Endodermal cell (in vitro differentiated cells): ENCODE measurements around the gene BNIP3. TPM values are rescaled to one million over a fixed set of nuclear protein-coding genes. Genes with fewer than 3 reads are reported as not detected.
A peak's percentile ranks its signal among the peaks of the same experiment; 100 is the strongest.

ENCODE experiments used
- DNase-seq: peaks from one replicate; pipeline ENCODE4 v3.0.0-alpha.2; 2017
- H3K27ac ChIP-seq: 2 replicates; pipeline ENCODE4 v1.5.1; 2013; ENCODE audit warnings: mild to moderate bottlenecking, low read depth, low read length, moderate library complexity
- H3K27me3 ChIP-seq: 2 replicates; pipeline ENCODE4 v1.6.1; 2013; ENCODE audit warnings: mild to moderate bottlenecking, low read length, moderate library complexity; ENCODE audit not compliant: insufficient read depth, control insufficient read depth, poor library complexity, severe bottlenecking
- H3K36me3 ChIP-seq: 2 replicates; pipeline ENCODE4 v1.7.0; 2013; ENCODE audit warnings: mild to moderate bottlenecking, low read length, moderate library complexity; ENCODE audit not compliant: control insufficient read depth, insufficient read depth
- H3K4me1 ChIP-seq: one replicate; pipeline ENCODE4 v1.7.0; 2013; ENCODE audit warnings: low read length; ENCODE audit not compliant: control insufficient read depth, insufficient read depth
- H3K4me3 ChIP-seq: 2 replicates; pipeline ENCODE4 v1.5.1; 2013; ENCODE audit warnings: mild to moderate bottlenecking, low read length, moderate library complexity
- H3K9ac ChIP-seq: 2 replicates; pipeline ENCODE4 v1.6.1; 2013; ENCODE audit warnings: mild to moderate bottlenecking, low read length, moderate library complexity; ENCODE audit not compliant: poor library complexity, severe bottlenecking; ENCODE audit errors: extremely low read depth
- H3K9me3 ChIP-seq: 2 replicates; pipeline ENCODE4 v1.6.1; 2013; ENCODE audit warnings: mild to moderate bottlenecking, low read length, moderate library complexity; ENCODE audit not compliant: control insufficient read depth
- H3K27ac Mint-ChIP-seq: 2 replicates; pipeline ENCODE4 v1.8.0; 2020; ENCODE audit warnings: mixed read lengths
- H3K27me3 Mint-ChIP-seq: 2 replicates; pipeline ENCODE4 v1.8.0; 2021; ENCODE audit warnings: mild to moderate bottlenecking, mixed read lengths; ENCODE audit not compliant: insufficient read depth
- H3K36me3 Mint-ChIP-seq: 2 replicates; pipeline ENCODE4 v1.8.0; 2020; ENCODE audit warnings: low read depth, mixed read lengths
- H3K4me1 Mint-ChIP-seq: 2 replicates; pipeline ENCODE4 v1.8.0; 2020; ENCODE audit warnings: mixed read lengths
- H3K4me3 Mint-ChIP-seq: 2 replicates; pipeline ENCODE4 v1.8.0; 2020; ENCODE audit warnings: mild to moderate bottlenecking, moderate library complexity, mixed read lengths
- H3K9me3 Mint-ChIP-seq: 2 replicates; pipeline ENCODE4 v1.8.0; 2020; ENCODE audit warnings: mild to moderate bottlenecking, mixed read lengths
- WGBS, 2 experiments: methylation state at CpG; one replicate each; pipeline versions ENCODE4 v1.1.5 to v1.1.7; 2013; ENCODE audit warnings: missing lambda C conversion rate in 2 of 2, mixed read lengths in 1 of 2; ENCODE audit not compliant: insufficient coverage in 1 of 2, insufficient read length in 1 of 2; 5-methylcytosine and 5-hydroxymethylcytosine counted together
- total RNA-seq, 2 donors: library from RNA; stranded (reverse); fragmentation: NEBNext Ultra II Directional in 1 of 2; extraction: Animal tissue kit (Norgen Biotek cat#: 25700) in 1 of 2; gene quantifications; 2 replicates in 1 of 2; 3 replicates in 1 of 2; pipeline ENCODE4 v1.2.1, GENCODE V29; 2021
- TF ChIP-seq, protein P1 (sequence below): fragments of 200-600 bp; sonication (generic); conservative IDR thresholded peaks from 2 replicates; pipeline ENCODE4 v1.5.0; 2021; ENCODE audit warnings: antibody characterized with exemption, mild to moderate bottlenecking

The BNIP3 gene
- total RNA-seq, 2 donors from 2014 or later, result 93.5 to 108 TPM

DNA sequence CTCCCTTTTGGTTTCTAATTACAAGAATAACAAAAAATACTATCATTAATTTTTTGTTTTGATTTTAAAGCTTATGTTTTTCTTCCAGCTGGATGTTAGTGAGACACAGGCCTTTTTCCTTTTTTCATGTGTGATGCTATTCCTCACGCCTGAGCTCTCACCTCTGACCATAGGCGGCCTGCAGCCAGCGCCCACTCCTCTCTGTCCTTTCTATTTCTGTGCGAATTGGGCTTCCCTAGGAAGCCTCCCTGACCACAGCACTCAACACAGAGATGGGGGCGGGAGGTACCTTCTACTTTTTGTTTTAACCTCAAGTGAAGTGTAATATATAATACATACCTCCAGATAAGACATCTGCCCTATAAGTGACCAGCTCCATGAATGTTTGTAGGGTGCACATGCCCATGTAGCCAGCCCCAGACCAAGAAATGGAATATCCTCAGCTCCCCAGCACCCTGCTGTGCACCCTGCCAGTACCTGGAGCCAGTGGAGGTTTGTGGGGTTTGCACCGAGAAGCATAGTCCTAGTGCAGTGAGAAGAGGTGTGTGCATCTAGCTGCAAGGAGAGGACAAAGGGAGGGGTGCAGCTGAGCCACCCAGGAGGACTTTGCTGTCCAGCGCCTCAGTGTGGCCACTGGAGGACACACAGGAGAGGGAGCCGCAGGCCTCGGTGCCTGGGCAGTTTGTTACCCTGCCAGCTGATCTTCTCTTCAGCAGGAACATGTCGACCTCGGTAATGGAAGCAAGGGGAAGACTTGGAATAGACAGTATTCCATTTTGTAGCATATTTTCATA is 38.5 kb downstream of the BNIP3 start:
- Histone ChIP-seq H3K27ac (no peak overlapping the region), H3K4me3 (no peak overlapping the region), H3K4me1 (no peaks in the 10 kb centered on the region), H3K36me3 (peaks cover 83% of the 10 kb centered on the region), H3K9me3 (no peaks in the 10 kb centered on the region), H3K9ac (no peak overlapping the region), H3K27me3 (no peaks in the 10 kb centered on the region)
- H3K27me3 Mint-ChIP-seq, result no peaks in the 10 kb centered on the region
- peak; percentile 87 for DNase-seq
- no peak overlapping the region for H3K27ac Mint-ChIP-seq
- H3K9me3 Mint-ChIP-seq, result no peaks in the 10 kb centered on the region
- H3K4me3 Mint-ChIP-seq, result no peak overlapping the region
- H3K36me3 Mint-ChIP-seq, result peaks cover 84% of the 10 kb centered on the region
- H3K4me1 Mint-ChIP-seq, result no peaks in the 10 kb centered on the region
- WGBS, 2 experiments, result 67 to 83% methylated on average over 3 to 11 of the region's 11 CpGs
- TF ChIP-seq, protein P1, sequence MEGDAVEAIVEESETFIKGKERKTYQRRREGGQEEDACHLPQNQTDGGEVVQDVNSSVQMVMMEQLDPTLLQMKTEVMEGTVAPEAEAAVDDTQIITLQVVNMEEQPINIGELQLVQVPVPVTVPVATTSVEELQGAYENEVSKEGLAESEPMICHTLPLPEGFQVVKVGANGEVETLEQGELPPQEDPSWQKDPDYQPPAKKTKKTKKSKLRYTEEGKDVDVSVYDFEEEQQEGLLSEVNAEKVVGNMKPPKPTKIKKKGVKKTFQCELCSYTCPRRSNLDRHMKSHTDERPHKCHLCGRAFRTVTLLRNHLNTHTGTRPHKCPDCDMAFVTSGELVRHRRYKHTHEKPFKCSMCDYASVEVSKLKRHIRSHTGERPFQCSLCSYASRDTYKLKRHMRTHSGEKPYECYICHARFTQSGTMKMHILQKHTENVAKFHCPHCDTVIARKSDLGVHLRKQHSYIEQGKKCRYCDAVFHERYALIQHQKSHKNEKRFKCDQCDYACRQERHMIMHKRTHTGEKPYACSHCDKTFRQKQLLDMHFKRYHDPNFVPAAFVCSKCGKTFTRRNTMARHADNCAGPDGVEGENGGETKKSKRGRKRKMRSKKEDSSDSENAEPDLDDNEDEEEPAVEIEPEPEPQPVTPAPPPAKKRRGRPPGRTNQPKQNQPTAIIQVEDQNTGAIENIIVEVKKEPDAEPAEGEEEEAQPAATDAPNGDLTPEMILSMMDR, result peak; percentile 81

DNA sequence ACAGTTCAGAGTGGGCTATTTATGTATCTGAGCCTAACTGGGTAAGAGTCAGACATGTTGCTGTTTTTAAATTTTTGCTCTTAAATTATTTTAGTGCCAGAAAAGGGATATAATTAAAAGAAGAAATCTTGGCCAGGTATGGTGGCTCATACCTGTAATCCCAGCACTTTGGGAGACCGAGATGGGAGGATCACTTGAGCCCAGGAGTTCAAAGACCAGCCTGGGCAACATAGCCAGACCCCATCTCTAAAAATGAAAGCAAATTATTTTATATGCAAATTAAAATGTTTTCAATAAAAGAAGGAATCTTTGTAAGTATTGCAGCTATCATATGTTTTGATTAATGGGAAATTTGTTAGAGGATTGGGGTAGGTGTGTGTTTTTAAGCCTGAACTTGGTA is 39.3 kb downstream of the BNIP3 start:
- no peak overlapping the region for H3K27ac ChIP-seq

DNA sequence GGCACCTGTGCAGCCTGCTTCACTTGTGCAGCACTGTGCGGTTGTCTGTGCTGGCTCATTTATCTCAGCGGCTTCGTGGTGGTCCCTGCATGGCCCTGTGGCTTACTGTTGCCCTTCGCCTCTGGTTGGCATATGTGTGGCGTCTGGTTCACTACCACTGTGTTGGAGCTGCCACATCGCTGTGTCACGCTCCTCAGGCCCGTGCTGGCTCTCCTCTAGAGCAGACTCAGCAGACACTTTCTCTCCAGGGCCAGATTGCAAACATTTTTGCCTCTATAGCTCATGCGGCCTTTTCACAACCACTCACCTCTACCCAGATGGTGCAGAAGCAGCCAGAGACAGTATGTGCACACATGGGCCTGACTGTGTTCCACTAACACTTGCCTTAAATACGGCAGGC is 43.0 kb downstream of the BNIP3 start:
- H3K9ac ChIP-seq, result no peak overlapping the region
- Mint-ChIP-seq H3K9me3 (no peaks in the 10 kb centered on the region), H3K4me1 (peaks cover 14% of the 10 kb centered on the region), H3K27me3 (no peaks in the 10 kb centered on the region), H3K27ac (no peak overlapping the region), H3K4me3 (no peak overlapping the region), H3K36me3 (peaks cover 63% of the 10 kb centered on the region)
- no peaks in the 10 kb centered on the region for H3K9me3 ChIP-seq
- DNase-seq, result no peak
- H3K4me1 ChIP-seq, result peaks cover 7% of the 10 kb centered on the region
- H3K4me3 ChIP-seq, result no peak overlapping the region
- TF ChIP-seq, protein P1, result no peak
- H3K27me3 ChIP-seq, result no peaks in the 10 kb centered on the region
- no peak overlapping the region for H3K27ac ChIP-seq
- 94 to 97% methylated on average over 8 to 10 of the region's 10 CpGs for WGBS, 2 experiments
- peaks cover 64% of the 10 kb centered on the region for H3K36me3 ChIP-seq

More for the DNA sequence above, 39.3 kb downstream of the BNIP3 start:
- no peak overlapping the region for H3K4me3 ChIP-seq
- peaks cover 83% of the 10 kb centered on the region for H3K36me3 Mint-ChIP-seq
- H3K27me3 Mint-ChIP-seq, result no peaks in the 10 kb centered on the region
- TF ChIP-seq, protein P1, result no peak
- H3K27me3 ChIP-seq, result no peaks in the 10 kb centered on the region
- H3K4me1 ChIP-seq, result no peaks in the 10 kb centered on the region
- 100% methylated on average over 1 of the region's 1 CpG; no CpG with 5 or more reads in 1 of the 2 experiments for WGBS, 2 experiments
- no peak overlapping the region for H3K9ac ChIP-seq
- no peak overlapping the region for H3K27ac Mint-ChIP-seq
- no peaks in the 10 kb centered on the region for H3K9me3 Mint-ChIP-seq
- DNase-seq, result no peak
- H3K4me1 Mint-ChIP-seq, result no peaks in the 10 kb centered on the region
- H3K9me3 ChIP-seq, result no peaks in the 10 kb centered on the region
- H3K36me3 ChIP-seq, result peaks cover 80% of the 10 kb centered on the region
- no peak overlapping the region for H3K4me3 Mint-ChIP-seq
